Effector memory CD8-positive, alpha-beta T cell (primary cell): ENCODE results near the gene CNGA4.
"Not testable (repeated sequence)": the region's sequence is repeated elsewhere in the genome, so short reads cannot be mapped to it uniquely, and the experiment has no call there.

Source experiments
- ATAC-seq: fragments of 150-1000 bp; cut with Tn5 transposase; replicated peaks from 2 replicates; pipeline ENCODE4 v1.10.0; 2021; ENCODE audit warnings: mild to moderate bottlenecking, moderate library complexity
- DNase-seq, 3 experiments: peaks; one replicate each; pipeline ENCODE4 v3.0.0; 2021
- H3K27ac Mint-ChIP-seq, 2 donors: one replicate each; pipeline ENCODE4 v1.8.0; 2022; ENCODE audit warnings: mild to moderate bottlenecking in 2 of 2, mixed read lengths in 2 of 2, moderate library complexity in 2 of 2
- H3K27me3 Mint-ChIP-seq, 2 donors: one replicate each; pipeline ENCODE4 v1.8.0; 2022; ENCODE audit warnings: mixed read lengths in 2 of 2
- H3K36me3 Mint-ChIP-seq: one replicate; pipeline ENCODE4 v1.8.0; 2022; ENCODE audit warnings: mild to moderate bottlenecking, moderate library complexity, mixed read lengths; ENCODE audit not compliant: insufficient read depth
- H3K4me1 Mint-ChIP-seq, 2 donors: one replicate each; pipeline ENCODE4 v1.8.0; 2022; ENCODE audit warnings: low read depth in 2 of 2, mixed read lengths in 2 of 2
- H3K4me3 Mint-ChIP-seq, 2 donors: one replicate each; pipeline ENCODE4 v1.8.0; 2022; ENCODE audit warnings: mild to moderate bottlenecking in 2 of 2, mixed read lengths in 2 of 2, moderate library complexity in 2 of 2
- H3K9me3 Mint-ChIP-seq, 2 donors: one replicate each; pipeline ENCODE4 v1.8.0; 2022; ENCODE audit warnings: mixed read lengths in 2 of 2

CNGA4 gene

GRCh38 chr11:6253197-6253596 lies 14.3 kb downstream of the CNGA4 start:
- Mint-ChIP-seq H3K9me3 (no peaks in the 10 kb centered on the region), H3K4me1 (no peaks in the 10 kb centered on the region), H3K4me3 (no peak overlapping the region), H3K27me3 (no peaks in the 10 kb centered on the region), H3K36me3 (no peaks in the 10 kb centered on the region), H3K27ac (no peak overlapping the region)
- DNase-seq (no peak), ATAC-seq (no peak)

GRCh38 chr11:6258141-6258540 lies 19.3 kb downstream of the CNGA4 start:
- H3K9me3 Mint-ChIP-seq, result no peaks in the 10 kb centered on the region
- peaks cover 4% of the 10 kb centered on the region for H3K36me3 Mint-ChIP-seq
- H3K4me1 Mint-ChIP-seq, result peaks cover 0 to 3% of the 10 kb centered on the region in 2 donors
- DNase-seq (no peak), ATAC-seq (no peak)
- H3K4me3 Mint-ChIP-seq, result no peak overlapping the region
- no peaks in the 10 kb centered on the region for H3K27me3 Mint-ChIP-seq
- H3K27ac Mint-ChIP-seq, result no peak overlapping the region

- Mint-ChIP-seq H3K27me3 (no peaks in the 10 kb centered on the region), H3K9me3 (no peaks in the 10 kb centered on the region), H3K36me3 (peaks cover 4% of the 10 kb centered on the region), H3K4me1 (peaks cover 0 to 3% of the 10 kb centered on the region in 2 donors), H3K27ac (no peak overlapping the region), H3K4me3 (no peak overlapping the region)
- peak; percentile 50 for ATAC-seq
- DNase-seq, result no peak
Measured at GRCh38 chr11:6258571-6259081, 19.7 kb downstream of the CNGA4 start.

GRCh38 chr11:6260207-6260726 lies 21.4 kb downstream of the CNGA4 start:
- Mint-ChIP-seq H3K4me3 (no peak overlapping the region), H3K4me1 (peaks cover 0 to 3% of the 10 kb centered on the region in 2 donors), H3K27ac (no peak overlapping the region), H3K9me3 (no peaks in the 10 kb centered on the region), H3K27me3 (peaks cover 0 to 10% of the 10 kb centered on the region in 2 donors), H3K36me3 (peaks cover 4% of the 10 kb centered on the region)
- no peak for DNase-seq
- no peak for ATAC-seq

- H3K27ac Mint-ChIP-seq, result no peak overlapping the region
- peaks cover 0 to 3% of the 10 kb centered on the region in 2 donors for H3K4me1 Mint-ChIP-seq
- no peak for ATAC-seq
- H3K4me3 Mint-ChIP-seq, result no peak overlapping the region
- no peak for DNase-seq
- peaks cover 4% of the 10 kb centered on the region for H3K36me3 Mint-ChIP-seq
- no peaks in the 10 kb centered on the region for H3K9me3 Mint-ChIP-seq
- peaks cover 13 to 19% of the 10 kb centered on the region in 2 donors for H3K27me3 Mint-ChIP-seq
Measured at GRCh38 chr11:6263662-6264061, 24.8 kb downstream of the CNGA4 start.

- peaks cover 33 to 54% of the 10 kb centered on the region in 2 donors for H3K27me3 Mint-ChIP-seq
- no peak for DNase-seq
- no peak for ATAC-seq
- H3K9me3 Mint-ChIP-seq, result no peaks in the 10 kb centered on the region
- H3K36me3 Mint-ChIP-seq, result no peaks in the 10 kb centered on the region
- peaks cover 0 to 2% of the 10 kb centered on the region in 2 donors for H3K4me1 Mint-ChIP-seq
- no peak overlapping the region for H3K4me3 Mint-ChIP-seq
- H3K27ac Mint-ChIP-seq, result no peak overlapping the region
Measured at GRCh38 chr11:6268820-6269219, 29.9 kb downstream of the CNGA4 start.

GRCh38 chr11:6269994-6270393 lies 31.1 kb downstream of the CNGA4 start:
- Mint-ChIP-seq H3K4me3 (no peak overlapping the region), H3K36me3 (no peaks in the 10 kb centered on the region), H3K4me1 (peaks cover 0 to 2% of the 10 kb centered on the region in 2 donors), H3K27me3 (peaks cover 45 to 56% of the 10 kb centered on the region in 2 donors), H3K9me3 (no peaks in the 10 kb centered on the region), H3K27ac (no peak overlapping the region)
- peak; percentile 33 for ATAC-seq
- peak in 1 of 3 experiments; percentile 8 for DNase-seq

- H3K27me3 Mint-ChIP-seq, result peaks cover 48 to 60% of the 10 kb centered on the region in 2 donors
- H3K4me3 Mint-ChIP-seq, result no peak overlapping the region
- no peaks in the 10 kb centered on the region for H3K36me3 Mint-ChIP-seq
- DNase-seq, result no peak
- H3K4me1 Mint-ChIP-seq, result peaks cover 0 to 2% of the 10 kb centered on the region in 2 donors
- no peak overlapping the region for H3K27ac Mint-ChIP-seq
- ATAC-seq, result no peak
- H3K9me3 Mint-ChIP-seq, result no peaks in the 10 kb centered on the region
Measured at GRCh38 chr11:6270584-6271246, 31.8 kb downstream of the CNGA4 start.

- Mint-ChIP-seq H3K27me3 (peaks cover 52 to 63% of the 10 kb centered on the region in 2 donors), H3K27ac (no peak overlapping the region), H3K9me3 (no peaks in the 10 kb centered on the region), H3K36me3 (no peaks in the 10 kb centered on the region), H3K4me1 (peaks cover 0 to 2% of the 10 kb centered on the region in 2 donors), H3K4me3 (no peak overlapping the region)
- no peak for ATAC-seq
- no peak for DNase-seq
Measured at GRCh38 chr11:6271598-6271997, 32.7 kb downstream of the CNGA4 start.

- ATAC-seq (no peak), DNase-seq (no peak)
- no peaks in the 10 kb centered on the region for H3K9me3 Mint-ChIP-seq
- peaks cover 0 to 2% of the 10 kb centered on the region in 2 donors for H3K4me1 Mint-ChIP-seq
- peaks cover 64 to 71% of the 10 kb centered on the region in 2 donors for H3K27me3 Mint-ChIP-seq
- no peak overlapping the region for H3K4me3 Mint-ChIP-seq
- no peaks in the 10 kb centered on the region for H3K36me3 Mint-ChIP-seq
- H3K27ac Mint-ChIP-seq, result no peak overlapping the region
Measured at GRCh38 chr11:6273188-6273587, 34.3 kb downstream of the CNGA4 start.

GRCh38 chr11:6280809-6281208 lies 41.9 kb downstream of the CNGA4 start:
- not testable (repeated sequence) for H3K27ac Mint-ChIP-seq, DNase-seq, H3K4me1 Mint-ChIP-seq, H3K36me3 Mint-ChIP-seq, H3K9me3 Mint-ChIP-seq, ATAC-seq, H3K4me3 Mint-ChIP-seq
- H3K27me3 Mint-ChIP-seq, result peaks cover 74 to 79% of the 10 kb centered on the region in 2 donors

- DNase-seq, result no peak
- Mint-ChIP-seq H3K36me3 (no peaks in the 10 kb centered on the region), H3K27ac (no peak overlapping the region), H3K4me1 (no peaks in the 10 kb centered on the region), H3K27me3 (peaks cover 55 to 66% of the 10 kb centered on the region in 2 donors), H3K4me3 (no peak overlapping the region), H3K9me3 (no peaks in the 10 kb centered on the region)
- ATAC-seq, result no peak
Measured at GRCh38 chr11:6283453-6284023, 44.6 kb downstream of the CNGA4 start.

GRCh38 chr11:6284250-6284649 lies 45.4 kb downstream of the CNGA4 start:
- Mint-ChIP-seq H3K27me3 (peaks cover 55 to 66% of the 10 kb centered on the region in 2 donors), H3K4me1 (no peaks in the 10 kb centered on the region), H3K27ac (no peak overlapping the region), H3K36me3 (no peaks in the 10 kb centered on the region), H3K4me3 (no peak overlapping the region), H3K9me3 (no peaks in the 10 kb centered on the region)
- DNase-seq (no peak), ATAC-seq (no peak)

- Mint-ChIP-seq H3K9me3 (no peaks in the 10 kb centered on the region), H3K4me1 (no peaks in the 10 kb centered on the region), H3K36me3 (no peaks in the 10 kb centered on the region), H3K27ac (no peak overlapping the region), H3K4me3 (no peak overlapping the region), H3K27me3 (peaks cover 61 to 71% of the 10 kb centered on the region in 2 donors)
- no peak for ATAC-seq
- DNase-seq, result no peak
Measured at GRCh38 chr11:6285019-6285418, 46.1 kb downstream of the CNGA4 start.
